Cerebellar nuclear complex (tissue), 1 donor: ENCODE results near the gene ZSCAN12.
"Not testable (repeated sequence)": the region's sequence is repeated elsewhere in the genome, so short reads cannot be mapped to it uniquely, and the experiment has no call there.

ENCODE experiments used
- DNase-seq, 2 experiments: peaks; one replicate each; lab custom pipeline; 2025; lab: John Stamatoyannopoulos, UW

Gene ZSCAN12

DNA sequence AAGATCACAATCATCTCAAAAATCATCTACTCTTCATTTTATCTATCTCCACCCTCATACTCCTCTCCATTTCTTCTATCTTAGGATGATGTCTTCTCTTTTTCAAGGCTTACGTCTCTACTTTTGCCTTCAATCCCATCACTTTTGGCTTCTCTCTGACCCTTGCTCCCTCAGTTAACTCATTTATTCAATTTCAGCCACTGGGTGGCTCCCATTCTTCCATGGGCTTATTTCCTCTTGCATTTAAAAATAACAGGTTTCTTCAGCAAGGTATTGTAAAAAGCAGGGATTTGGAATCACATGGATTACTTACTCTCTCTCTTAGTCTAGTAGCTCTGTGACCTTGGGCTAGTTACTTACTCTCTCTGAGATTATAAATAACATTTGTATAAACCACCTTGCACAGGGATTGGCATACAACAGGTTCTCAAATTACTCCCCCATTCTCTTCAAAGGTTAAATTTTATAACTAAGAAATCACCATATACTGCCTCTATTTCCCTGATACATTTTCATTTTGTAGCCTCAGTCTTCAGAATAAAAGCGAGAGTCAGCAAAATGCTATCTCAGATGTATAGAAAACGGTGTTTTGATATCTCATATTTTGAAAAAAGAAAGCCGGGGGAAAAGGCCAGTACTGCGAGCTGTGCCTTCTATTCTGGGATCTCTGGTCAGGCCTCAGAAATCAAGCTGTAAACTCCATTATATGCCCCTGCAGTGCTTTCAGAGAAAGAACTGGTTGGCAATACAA lies 5.5 kb downstream of the ZSCAN12 start:
- DNase-seq, result no peak

DNA sequence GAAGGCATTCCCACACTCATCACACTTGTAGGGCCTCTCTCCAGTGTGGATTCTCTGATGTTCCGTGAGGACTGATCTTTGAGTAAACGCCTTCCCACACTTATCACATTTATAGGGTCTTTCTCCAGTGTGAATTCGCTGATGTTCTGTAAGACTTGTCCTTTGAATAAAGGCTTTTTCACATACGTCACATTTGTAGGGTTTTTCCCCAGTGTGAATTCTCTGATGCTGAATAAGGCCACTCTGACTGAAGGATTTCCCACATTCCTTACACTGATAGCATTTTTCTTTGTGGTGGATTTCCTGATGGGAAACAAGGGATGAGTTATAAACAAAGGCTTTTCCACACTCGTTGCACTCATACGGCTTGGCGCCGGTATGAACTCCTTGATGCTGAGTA lies 8.9 kb downstream of the ZSCAN12 start:
- no peak for DNase-seq

DNA sequence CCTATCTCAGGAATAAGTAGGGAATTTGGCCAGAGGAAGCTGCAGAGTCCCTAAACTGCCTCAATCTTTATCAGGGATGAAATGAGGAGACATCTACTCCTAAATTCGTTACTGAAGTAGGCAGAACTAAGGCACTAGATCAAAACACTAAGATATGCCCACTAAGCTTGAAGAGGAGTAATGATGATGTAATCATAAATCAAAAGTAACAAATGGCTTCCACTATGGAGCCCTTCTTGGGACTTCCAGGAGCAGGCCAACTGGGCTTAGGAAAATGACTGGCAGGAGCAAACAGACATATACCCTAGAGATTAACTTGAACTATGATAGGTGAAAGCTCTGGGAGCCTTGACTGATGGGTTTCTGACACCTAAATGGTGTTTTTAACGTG lies 15.4 kb downstream of the ZSCAN12 start:
- no peak for DNase-seq

DNA sequence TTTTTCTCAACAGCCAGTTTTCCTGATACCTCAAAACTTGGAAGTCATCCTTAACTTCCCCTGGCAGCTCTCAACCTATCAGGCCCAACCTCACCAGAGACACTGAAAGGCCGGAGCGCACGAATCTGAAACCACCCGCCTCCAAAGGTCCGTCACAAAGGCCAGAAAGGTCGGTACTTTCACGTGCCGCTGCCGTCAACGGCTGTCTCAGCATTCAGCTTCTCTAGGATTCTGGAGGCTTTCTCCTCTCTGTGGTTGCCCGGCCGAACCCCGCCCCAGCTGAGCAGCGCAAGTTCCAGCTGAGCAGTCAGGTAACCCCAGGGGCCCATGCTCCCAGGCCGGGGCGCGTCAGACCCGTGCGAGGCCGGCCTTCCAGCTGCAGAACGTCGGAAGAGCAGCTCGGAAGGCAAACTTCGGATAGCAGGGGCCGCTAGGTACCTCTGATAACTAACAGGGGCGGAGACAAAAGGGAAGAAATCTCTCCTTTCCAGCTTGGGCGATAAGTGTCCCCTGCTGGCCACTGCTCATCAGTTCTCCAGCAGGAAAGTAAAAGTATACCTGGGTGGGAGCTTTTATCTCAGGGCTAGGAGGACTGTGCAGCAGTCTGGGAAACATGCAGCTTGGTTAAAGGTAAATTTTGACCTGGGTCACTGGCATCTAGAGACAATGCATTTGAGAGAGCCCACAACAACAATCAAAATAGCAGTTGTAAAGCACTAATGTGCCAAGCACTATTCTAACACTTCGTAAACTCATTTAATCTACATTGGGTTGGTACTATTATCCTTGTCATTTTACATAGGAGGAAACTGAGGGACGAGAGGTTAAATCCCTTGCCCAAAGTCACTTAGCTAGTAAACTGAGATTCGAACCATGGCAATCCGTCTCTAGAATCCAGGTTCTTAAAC lies 16.1 kb downstream of the ZSCAN12 start:
- DNase-seq, result peak in 1 of 2 experiments; percentile 7

DNA sequence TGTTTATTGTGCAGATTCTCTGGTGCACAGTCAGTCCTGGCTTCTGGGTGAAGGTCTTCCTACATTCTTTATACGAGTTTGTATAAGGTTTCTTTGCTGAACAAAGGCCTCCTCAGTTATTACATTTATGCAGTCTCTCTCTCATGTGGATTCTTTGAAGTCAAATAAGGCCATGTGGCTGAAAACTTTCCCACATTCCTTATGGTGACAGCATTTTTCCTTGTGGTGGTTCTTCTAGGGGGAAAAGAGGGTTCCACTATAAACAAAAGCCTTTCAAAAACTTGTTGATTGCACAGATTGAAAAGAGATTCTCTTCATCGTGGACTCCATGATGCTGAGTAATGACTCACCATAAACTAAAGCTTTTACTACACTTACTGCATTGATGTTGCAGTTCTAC lies 19.2 kb downstream of the ZSCAN12 start:
- no peak for DNase-seq

DNA sequence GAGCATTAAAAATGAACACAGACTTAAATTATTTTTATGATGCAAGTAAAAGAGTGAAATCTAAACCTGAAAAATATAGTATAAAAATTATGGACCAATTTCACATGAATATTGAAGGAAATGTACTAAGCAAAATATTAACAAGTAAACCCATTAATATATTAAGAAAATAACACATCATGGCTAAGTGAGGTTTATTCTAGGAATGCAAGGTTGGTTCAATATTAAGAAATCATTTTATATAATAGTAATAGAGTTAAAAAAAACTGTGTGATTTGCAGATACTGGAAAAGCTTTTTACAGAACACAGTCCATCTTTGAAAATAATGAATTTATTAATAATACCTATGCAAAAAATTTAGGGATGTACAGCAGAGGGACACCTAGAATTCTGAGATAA lies 20.9 kb downstream of the ZSCAN12 start:
- DNase-seq, result no peak

DNA sequence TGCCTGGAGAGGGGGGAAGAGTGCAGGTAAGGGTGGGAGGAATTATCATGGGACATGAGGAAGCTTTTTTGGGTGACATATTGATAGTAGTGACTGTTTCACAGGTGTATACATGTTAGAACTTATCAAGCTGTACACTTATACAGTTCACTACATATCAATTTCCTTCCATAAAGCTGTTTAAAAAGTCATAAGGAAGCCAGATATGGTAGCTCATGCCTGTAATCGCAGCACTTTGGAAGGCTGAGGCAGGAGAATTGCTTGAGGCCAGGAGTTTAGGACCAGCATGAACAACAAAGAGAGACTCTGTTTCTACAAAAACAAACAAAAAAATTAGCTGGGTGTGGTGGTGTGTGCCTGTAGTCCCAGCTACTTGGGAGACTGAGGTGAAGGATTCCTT lies 21.7 kb downstream of the ZSCAN12 start:
- DNase-seq, result no peak

DNA sequence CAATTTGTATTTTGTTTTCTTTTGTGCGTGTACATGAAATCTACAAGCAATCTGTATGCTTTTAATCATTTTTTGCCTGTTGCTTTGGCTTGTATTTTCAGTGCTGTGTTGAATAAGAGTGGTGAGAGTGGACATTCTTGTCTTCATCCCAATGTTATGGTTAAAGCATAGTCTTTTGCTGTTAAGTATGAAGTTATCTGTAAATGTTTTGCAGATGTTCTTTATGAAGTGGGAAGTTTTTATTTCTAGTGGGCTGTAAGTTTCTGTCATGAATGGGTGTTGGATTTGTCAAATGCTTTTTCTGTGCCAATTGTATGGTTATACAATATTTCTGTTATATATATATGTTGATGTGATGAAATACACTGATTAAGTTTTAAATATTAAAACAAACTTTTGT lies 25.6 kb downstream of the ZSCAN12 start:
- DNase-seq, result no peak

DNA sequence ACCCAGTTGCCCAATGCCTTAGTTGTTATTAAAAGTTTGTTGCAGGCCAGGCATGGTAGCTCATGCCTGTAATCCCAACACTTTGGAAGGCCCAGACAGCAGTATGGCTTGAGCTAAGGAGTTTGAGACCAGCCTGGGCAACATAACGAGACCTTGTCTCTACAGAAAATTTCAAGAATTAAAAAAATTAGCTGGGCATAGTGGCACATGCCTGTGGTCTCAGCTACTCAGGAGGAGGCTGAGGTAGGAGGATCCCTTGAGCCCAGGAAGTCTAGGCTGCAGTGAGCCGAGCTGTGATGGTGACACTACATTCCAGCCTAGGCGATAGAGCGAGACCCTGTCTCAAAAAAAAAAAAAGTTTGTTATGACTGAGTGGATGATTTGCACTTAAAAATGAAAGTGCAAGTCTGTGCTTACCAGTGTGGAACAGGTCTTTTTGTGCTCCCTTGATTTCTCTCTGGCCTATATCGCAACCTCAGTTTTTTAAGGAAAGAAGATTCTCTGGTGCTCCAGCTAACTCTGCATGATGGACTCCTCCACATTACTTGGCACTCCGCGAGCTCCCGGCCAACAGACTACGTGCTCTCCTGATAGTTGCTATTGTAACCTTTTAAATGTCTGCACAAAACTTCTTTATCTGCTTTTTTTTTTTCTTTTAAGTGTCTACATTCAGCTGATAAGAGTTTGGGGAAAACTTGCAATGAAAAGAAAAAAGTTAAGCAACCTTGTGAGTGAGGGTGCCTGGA lies 27.7 kb downstream of the ZSCAN12 start:
- no peak for DNase-seq

DNA sequence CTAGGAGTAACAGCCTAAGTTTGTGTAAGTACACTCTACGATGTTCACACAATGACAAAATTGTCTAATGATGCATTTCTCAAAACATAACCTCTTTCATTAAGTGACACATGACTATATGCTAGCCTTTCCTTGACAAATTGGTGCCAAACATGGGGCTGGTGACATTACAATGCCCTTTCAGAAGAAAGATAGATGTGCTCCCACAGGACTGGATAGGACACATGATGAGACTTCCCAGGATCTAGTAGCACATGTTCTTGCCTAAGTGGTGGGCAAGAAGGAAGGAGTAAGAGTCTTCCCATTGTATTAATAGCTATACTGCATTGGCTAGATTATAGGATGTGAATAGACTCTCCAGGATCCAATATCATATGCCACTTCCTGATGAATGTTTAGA lies 28.3 kb downstream of the ZSCAN12 start:
- DNase-seq, result no peak

DNA sequence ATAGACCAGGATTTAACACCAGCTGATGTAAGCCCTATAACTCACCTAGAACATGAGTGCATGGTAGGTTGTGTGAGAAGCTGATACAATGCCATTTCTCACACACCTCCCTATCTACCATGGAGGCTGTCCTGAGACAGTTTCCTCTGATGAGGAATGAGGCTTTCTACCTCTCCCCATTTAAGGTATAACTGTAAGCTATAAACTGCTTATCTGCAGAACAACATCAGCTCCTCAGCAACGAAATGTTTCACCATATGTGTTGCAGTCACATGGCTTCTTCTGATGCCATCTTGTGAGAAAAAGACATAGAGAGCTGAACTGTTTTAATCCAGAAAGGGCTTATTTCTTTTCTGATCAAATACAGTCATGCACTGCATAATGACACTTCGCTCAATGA lies 29.1 kb downstream of the ZSCAN12 start:
- no peak for DNase-seq

DNA sequence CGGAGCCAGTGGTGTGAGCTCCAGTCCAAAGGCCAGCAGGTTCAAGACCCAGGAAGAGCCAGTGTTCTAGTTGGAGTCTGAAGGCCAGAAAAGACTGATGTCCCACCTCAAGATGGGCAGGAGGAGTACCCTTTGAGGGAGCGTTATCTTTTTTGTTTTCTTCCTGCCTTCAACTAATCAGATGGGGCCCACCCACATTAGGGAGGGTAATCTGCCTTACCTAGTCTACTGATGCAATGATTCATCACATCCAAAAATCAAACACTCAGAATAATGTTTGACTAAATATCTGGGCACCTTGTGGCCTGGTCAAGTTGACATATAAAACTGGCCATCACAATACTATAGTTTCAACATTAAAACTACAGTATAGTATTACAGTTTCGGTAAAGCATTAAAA lies 30.1 kb downstream of the ZSCAN12 start:
- DNase-seq, result no peak

DNA sequence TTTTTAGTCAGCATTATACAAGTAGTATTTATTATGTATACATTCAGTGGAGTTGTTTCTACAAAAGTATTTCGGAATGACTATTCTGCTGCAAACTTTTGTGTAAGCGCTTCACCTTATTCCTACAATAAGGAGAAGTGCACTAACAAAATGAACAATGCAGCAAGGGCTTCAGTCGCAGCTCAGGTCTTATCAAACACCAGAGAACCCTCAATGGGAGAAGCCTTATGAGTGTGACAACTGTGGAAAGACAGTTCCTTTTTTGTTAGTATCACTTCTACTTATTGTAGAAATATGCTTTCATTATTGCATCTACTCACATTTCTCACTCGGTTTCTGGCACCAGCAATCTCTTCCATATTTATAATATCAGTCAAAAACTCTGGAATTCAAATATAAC lies 31.0 kb downstream of the ZSCAN12 start:
- no peak for DNase-seq

DNA sequence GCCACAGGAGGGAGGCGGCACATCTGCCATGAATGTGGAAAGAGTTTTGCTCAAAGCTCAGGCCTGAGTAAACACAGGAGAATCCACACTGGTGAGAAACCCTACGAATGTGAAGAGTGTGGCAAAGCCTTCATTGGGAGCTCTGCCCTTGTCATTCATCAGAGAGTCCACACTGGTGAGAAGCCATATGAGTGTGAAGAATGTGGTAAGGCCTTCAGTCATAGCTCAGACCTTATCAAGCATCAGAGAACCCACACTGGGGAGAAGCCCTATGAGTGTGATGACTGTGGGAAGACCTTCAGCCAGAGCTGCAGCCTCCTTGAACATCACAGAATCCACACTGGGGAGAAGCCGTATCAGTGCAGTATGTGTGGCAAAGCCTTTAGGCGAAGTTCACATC lies 34.0 kb downstream of the ZSCAN12 start:
- not testable (repeated sequence) for DNase-seq

DNA sequence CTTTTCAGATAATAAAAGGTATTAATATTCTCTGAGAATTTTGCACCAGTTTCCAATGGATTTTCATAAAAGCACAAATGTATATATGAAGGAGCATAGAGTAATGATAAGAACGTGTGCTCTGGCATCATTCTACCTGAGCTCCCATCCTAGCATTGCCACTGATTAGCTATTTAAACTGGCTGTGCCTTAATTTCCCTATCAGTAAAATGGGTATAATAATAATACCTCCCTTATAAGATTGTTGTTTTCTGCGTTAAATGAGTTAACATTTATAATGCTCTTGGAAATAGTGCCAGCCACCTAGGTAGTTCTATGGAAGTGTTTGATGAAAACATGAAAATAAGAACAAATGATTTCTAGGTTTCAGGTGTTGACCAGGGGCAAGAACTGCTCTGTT lies 38.6 kb downstream of the ZSCAN12 start:
- no peak for DNase-seq

DNA sequence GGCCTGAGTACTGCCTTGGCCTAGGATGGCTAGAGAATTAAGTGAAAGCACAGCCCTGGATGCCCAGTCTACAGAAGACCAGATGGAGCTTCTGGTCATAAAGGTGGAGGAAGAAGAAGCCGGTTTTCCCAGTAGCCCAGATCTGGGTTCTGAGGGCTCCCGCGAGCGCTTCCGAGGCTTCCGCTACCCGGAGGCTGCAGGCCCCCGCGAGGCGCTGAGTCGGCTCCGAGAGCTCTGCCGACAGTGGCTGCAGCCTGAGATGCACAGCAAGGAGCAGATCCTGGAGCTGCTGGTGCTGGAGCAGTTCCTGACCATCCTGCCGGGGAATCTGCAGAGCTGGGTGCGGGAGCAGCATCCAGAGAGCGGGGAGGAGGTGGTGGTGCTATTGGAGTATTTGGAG lies 40.0 kb downstream of the ZSCAN12 start:
- not testable (repeated sequence) for DNase-seq

DNA sequence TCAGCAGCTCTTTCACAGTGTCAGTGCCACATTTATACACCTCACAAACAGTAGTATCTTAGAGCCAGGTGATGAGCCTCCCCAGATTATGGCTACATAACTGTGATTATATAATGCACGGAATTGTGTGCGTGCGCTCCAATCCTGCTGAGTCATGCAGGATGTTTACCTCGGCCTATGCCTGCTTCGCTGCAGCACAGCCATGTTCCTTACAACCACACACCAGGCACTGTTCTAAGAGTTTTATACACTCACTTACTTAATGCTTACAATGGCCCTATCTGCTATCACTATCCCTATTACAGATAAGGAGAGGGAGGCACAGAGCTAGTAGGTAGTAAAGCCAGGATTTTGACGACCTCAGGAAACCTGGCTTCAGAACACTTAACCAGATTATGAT lies 42.5 kb downstream of the ZSCAN12 start:
- no peak for DNase-seq

DNA sequence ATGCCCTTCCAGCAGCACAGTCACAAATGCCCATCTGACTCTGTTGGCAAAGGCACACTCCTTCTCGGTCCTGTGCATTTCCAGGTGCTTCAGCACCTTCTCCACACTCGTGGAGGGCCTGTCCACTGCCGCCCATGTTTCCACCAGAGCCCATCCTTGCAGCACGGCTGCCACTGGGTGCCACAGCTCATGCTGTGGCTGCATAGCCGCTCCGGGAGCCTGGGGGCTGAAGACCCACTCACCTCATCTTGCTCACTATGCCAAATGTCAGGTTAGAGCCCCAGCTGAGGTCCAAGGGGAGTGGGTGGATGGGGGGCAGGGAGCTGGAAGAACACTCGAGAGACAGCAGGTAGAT lies 42.9 kb downstream of the ZSCAN12 start:
- DNase-seq, result peak in 1 of 2 experiments; percentile 43

DNA sequence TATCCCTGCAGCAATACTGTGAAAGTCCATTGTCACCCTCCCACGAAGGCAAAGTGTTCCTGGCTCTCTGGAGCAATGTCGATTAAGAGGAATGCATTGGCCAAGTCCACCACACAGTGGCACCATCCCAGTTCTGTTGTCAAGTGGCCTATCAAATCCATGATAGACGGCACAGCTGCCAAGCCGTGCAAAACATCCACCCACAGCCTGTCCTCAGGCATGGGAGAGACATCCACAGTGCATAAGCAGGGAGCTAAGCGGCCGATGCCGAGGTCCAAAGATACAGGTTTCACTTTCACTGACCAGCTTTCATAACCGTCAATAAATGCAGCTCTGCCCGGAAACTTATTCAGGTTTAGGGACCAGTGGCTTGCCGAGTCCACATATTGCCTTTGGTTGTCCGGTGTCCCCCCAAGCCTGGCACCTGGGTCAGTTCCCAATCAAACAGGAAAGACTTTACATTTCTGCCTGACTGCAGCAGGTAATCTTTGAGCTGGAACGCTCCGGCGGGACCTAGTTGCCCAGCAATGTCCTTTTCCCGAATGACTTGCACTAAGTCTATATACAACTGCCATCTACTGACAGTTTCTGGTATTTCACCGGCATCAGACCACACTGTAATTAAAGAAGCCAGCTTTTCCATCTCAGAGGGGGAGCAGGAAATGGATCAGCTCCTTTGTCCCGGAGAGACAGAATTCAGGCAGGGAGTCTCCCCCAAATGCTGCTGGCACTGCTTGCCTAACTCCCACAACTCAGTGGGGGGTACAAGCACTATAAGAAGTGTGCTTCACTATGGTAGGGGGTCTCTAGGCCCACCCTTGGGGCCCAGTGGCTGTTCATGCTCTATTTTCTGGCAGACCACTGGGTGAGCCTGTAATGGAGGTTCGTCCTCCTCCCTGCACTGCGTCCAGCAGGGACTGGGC lies 43.5 kb downstream of the ZSCAN12 start:
- peak; percentile 45 to 80 for DNase-seq

DNA sequence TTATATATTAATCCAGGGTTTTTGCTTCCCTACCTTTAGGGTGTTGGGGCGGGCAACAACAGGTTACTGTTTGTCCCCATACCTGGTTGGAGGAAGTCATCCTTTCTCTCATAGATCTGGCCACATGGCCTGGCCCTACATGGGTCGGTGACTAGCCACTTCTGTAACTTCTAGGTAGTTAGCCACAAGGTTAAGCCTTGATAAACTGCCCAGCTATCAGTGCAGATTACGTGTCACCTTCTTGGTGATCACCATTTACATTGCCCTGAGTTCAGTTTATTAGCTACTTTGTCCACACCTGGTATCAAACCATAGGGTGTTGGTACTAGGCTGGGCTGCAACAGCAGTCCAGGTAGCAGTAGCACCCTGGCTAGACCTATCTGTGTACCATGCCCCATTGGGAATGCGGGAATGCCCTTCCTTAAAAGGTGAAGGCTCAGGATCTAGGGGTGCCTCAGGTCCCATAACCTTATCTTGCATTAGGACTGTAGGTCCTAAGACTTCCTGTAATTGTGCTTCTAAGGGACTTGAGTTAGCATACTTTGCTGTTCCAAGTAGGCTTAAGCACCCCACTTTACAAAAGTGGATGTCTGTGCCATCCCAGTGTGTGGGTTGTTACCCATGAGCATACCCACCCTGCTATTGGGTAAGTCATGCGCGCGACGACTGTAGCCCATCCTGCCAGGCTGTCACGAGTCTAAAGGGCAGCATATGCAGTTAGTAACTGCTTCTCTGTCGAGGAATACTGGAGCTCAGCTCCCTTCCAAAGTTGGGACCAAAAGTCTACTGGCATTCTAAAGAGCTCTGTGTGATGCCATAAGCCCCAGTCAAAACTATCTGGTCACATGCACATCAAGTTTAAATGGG lies 44.6 kb downstream of the ZSCAN12 start:
- no peak for DNase-seq
